Measurements from ENCODE around the gene EIF3F. TPM values are rescaled to one million over a fixed set of nuclear protein-coding genes. Genes with fewer than 3 reads are reported as not detected.
A peak's percentile ranks its signal among the peaks of the same experiment; 100 is the strongest.

EIF3F gene
- total and polyA plus RNA-seq, 2 of the 8 experiments (the other 6 are each of a cell fraction or from before 2014, with no cell fraction given) = 222 to 388 TPM

DNA sequence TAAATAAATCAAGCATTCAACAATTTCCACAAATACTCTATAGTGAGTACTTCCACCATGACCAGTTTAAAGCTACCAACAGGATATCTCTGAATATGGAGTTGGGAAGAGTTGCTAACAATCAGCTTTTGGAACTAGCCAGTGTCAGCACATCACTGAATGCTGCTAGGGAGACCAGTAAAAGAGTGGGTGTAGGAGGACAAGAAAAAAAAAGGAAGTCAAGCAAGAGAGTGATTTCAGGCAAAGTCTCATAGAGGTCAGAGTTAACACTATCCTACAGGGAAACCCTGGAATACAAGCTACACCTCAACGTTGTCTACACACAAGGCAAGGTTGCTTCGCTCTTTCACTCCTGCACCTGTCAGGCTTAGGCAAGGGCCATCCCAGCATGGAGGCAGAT is 24.2 kb downstream of the EIF3F start:
- no peak overlapping the region for H2BK5ac ChIP-seq (ENCODE audit: low read depth, low read length)
- no peak overlapping the region for H2BK120ac ChIP-seq (replicated peaks; ENCODE audit: low read depth, low read length)
- no peaks in the 10 kb centered on the region for H4K20me1 ChIP-seq (replicated peaks in 1 of 2; ENCODE audit: control insufficient read depth in 1 of 2, insufficient read depth in 2 of 2, low read length in 2 of 2)
- no peak overlapping the region for H3K14ac ChIP-seq (ENCODE audit: insufficient read length)
- H3K9me3 ChIP-seq (ENCODE audit: insufficient read depth in 2 of 2, low read depth in 1 of 2, low read length in 1 of 2) = no peaks in the 10 kb centered on the region
- no peak overlapping the region for H3K4me2 ChIP-seq (ENCODE audit: insufficient read depth in 1 of 2, low read depth in 2 of 2, low read length in 2 of 2)
- TF ChIP-seq, protein P1, sequence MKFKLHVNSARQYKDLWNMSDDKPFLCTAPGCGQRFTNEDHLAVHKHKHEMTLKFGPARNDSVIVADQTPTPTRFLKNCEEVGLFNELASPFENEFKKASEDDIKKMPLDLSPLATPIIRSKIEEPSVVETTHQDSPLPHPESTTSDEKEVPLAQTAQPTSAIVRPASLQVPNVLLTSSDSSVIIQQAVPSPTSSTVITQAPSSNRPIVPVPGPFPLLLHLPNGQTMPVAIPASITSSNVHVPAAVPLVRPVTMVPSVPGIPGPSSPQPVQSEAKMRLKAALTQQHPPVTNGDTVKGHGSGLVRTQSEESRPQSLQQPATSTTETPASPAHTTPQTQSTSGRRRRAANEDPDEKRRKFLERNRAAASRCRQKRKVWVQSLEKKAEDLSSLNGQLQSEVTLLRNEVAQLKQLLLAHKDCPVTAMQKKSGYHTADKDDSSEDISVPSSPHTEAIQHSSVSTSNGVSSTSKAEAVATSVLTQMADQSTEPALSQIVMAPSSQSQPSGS (IDR thresholded peaks at IDR 0.05; ENCODE audit: low read length) = no peak
- TF ChIP-seq TAF1 (IDR thresholded peaks at IDR 0.05; ENCODE audit: low read depth, low read length) (no peak), KDM1A (IDR thresholded peaks at IDR 0.05; ENCODE audit: borderline replicate concordance, low read length) (no peak), SUZ12 (IDR thresholded peaks at IDR 0.05; ENCODE audit: low read length) (no peak), CTBP2 (IDR thresholded peaks at IDR 0.05; ENCODE audit: borderline replicate concordance, insufficient read depth, insufficient read length, low read length) (no peak), SIRT6 (IDR thresholded peaks at IDR 0.05; ENCODE audit: low read length) (no peak), RNF2 (IDR thresholded peaks at IDR 0.05; ENCODE audit: borderline replicate concordance, low read depth, low read length, missing control alignments, poor library complexity, severe bottlenecking) (no peak), MAFK (IDR thresholded peaks at IDR 0.05; ENCODE audit: low read depth, low read length) (no peak), CBX8 (IDR thresholded peaks at IDR 0.05; ENCODE audit: borderline replicate concordance, low read depth, low read length) (no peak), SP4 (IDR thresholded peaks at IDR 0.05; ENCODE audit: low read length) (no peak), POLR2AphosphoS5 (IDR thresholded peaks at IDR 0.05; ENCODE audit: low read depth, low read length) (no peak)
- ChIA-PET CTCF (ENCODE audit: partially characterized antibody) (interaction anchor here (0.6 to 15.7 kb wide), 9 partner anchors 7 to 119 kb away, joined by 3 to 769 read pairs (median 4); no protein-coding TSS in a partner anchor), POLR2A (ENCODE audit: partially characterized antibody) (interaction anchor here (1.9 to 3.0 kb wide), 2 partner anchors 12 to 78 kb away, joined by 8 to 10 read pairs; no protein-coding TSS in a partner anchor)
- H4K8ac ChIP-seq (ENCODE audit: extremely low read depth, insufficient read depth, low read length) = no peak overlapping the region
- no peak overlapping the region for H3K4me3 ChIP-seq (ENCODE audit: extremely low read depth in 1 of 4, insufficient read depth in 2 of 4, low read depth in 3 of 4, low read length in 4 of 4)
- FAIRE-seq = no peak
- no peaks in the 10 kb centered on the region for H3K79me2 ChIP-seq (ENCODE audit: control insufficient read depth in 1 of 2, insufficient read depth in 2 of 2, low read length in 2 of 2)
- H2AK5ac ChIP-seq (ENCODE audit: low read depth, low read length) = no peak overlapping the region
- H2BK12ac ChIP-seq (ENCODE audit: low read depth, low read length) = no peak overlapping the region
- H3K4ac ChIP-seq (replicated peaks; ENCODE audit: insufficient read length, low read depth, low read length) = no peak overlapping the region
- H3K23me2 ChIP-seq (ENCODE audit: low read depth, low read length) = no peaks in the 10 kb centered on the region
- peaks cover 0 to 9% (median 8%) of the 10 kb centered on the region in 4 experiments; a peak in 3 of 7 replicates for H3K27me3 ChIP-seq (replicated peaks in 1 of 4; ENCODE audit: control insufficient read depth in 3 of 4, extremely low read depth in 1 of 4, insufficient read depth in 3 of 4, low read length in 3 of 4)
- no peak overlapping the region for H3K27ac ChIP-seq (ENCODE audit: low read depth, low read length)
- no peak overlapping the region for H2AFZ ChIP-seq (ENCODE audit: low read length)
- H4K5ac ChIP-seq (ENCODE audit: insufficient read length, low read depth, low read length) = no peak overlapping the region
- H3K79me1 ChIP-seq (ENCODE audit: low read depth, low read length) = no peaks in the 10 kb centered on the region
- H3K9ac ChIP-seq (replicated peaks in 1 of 4; ENCODE audit: extremely low read depth in 1 of 4, low read depth in 3 of 4, low read length in 3 of 4) = no peak overlapping the region
- no peak overlapping the region for H2BK20ac ChIP-seq (ENCODE audit: low read length)
- no peak overlapping the region for H3K18ac ChIP-seq (ENCODE audit: extremely low read depth, low read length)
- no peak overlapping the region for H3K56ac ChIP-seq (replicated peaks; ENCODE audit: insufficient read length, low read depth, low read length)
- no peaks in the 10 kb centered on the region for H3K36me3 ChIP-seq (ENCODE audit: control insufficient read depth in 2 of 4, insufficient read depth in 4 of 4, low read length in 3 of 4)
- no peak for DNase-seq (ENCODE audit: low read depth in 1 of 2, low spot score in 2 of 2)
- 95% methylated on average over 2 of the region's 2 CpGs; no CpG with 5 or more reads in 1 of the 2 experiments for WGBS, 2 experiments (ENCODE audit: extremely low coverage in 1 of 2, insufficient coverage in 1 of 2, insufficient read length in 1 of 2, insufficient replicate concordance in 2 of 2, low coverage in 1 of 2, low lambda C conversion rate in 2 of 2, missing lambda C conversion rate in 1 of 2)
- no peak overlapping the region for H3K23ac ChIP-seq (ENCODE audit: insufficient read length)
- H3K4me1 ChIP-seq (replicated peaks in 1 of 4; ENCODE audit: control insufficient read depth in 3 of 4, insufficient read depth in 4 of 4, low read length in 3 of 4) = peaks cover 3 to 6% (median 4%) of the 10 kb centered on the region in 4 experiments; a peak in 5 of 7 replicates
- H4K91ac ChIP-seq (replicated peaks; ENCODE audit: insufficient read length, low read length) = no peak overlapping the region
- H2BK15ac ChIP-seq (ENCODE audit: low read length) = 0 out of 2 replicates have a peak overlapping the region, but pooled peaks have one; percentile 33

All from H1 (cell line).